GM12878 (cell line): Measurements from ENCODE around the gene HORMAD2. TPM values are rescaled to one million over a fixed set of nuclear protein-coding genes. Genes with fewer than 3 reads are reported as not detected.

Experiments
- ATAC-seq: fragments of 200-7000 bp; cut with Tn5 transposase; 3 replicates; pipeline ENCODE4 v1.9.1; 2020; ENCODE audit warnings: mild to moderate bottlenecking, moderate library complexity
- BruUV-seq: library from RNA; stranded (reverse); fragments of 400-500 nt; replicated peaks from 2 replicates; lab custom pipeline; 2021; lab: Mats Ljungman, UMichigan
- CTCF ChIA-PET: fragments of 300-600 bp; sonication (Branson Sonifier 250); formaldehyde crosslinking; extraction: SDS; loops from one replicate; lab custom pipeline; 2021; ENCODE audit warnings: inconsistent platforms; lab: Yijun Ruan, JAX
- POLR2A ChIA-PET: fragments of 350-600 bp; formaldehyde crosslinking; extraction: SDS; loops from one replicate; lab custom pipeline; 2021; ENCODE audit warnings: inconsistent platforms; lab: Charles Lee
- RAD21 ChIA-PET: fragments of 300-600 bp; sonication (Branson Sonifier 250); formaldehyde crosslinking; loops from one replicate; lab custom pipeline; 2023; ENCODE audit warnings: antibody characterized with exemption; ENCODE audit not compliant: unreplicated experiment; lab: Charles Lee
- SMC1A ChIA-PET: fragments of 300-600 bp; sonication (Branson Sonifier 250); formaldehyde crosslinking; loops from one replicate; lab custom pipeline; 2023; ENCODE audit not compliant: unreplicated experiment, uncharacterized antibody; lab: Charles Lee
- DNase-seq: peaks from one replicate; pipeline ENCODE4 v3.0.0-alpha.2; 2011; ENCODE audit warnings: low read depth, low spot score
- FAIRE-seq: peaks from 3 replicates; lab custom pipeline; 2011; peaks lifted over from hg19 to GRCh38; lab: Jason Lieb, UNC
- H2AFZ ChIP-seq: 2 replicates; pipeline ENCODE4 v1.6.0; 2011; ENCODE audit warnings: low read depth, low read length, control low read depth; ENCODE audit not compliant: control insufficient read depth
- H3K27ac ChIP-seq: 2 replicates; pipeline ENCODE4 v1.5.1; 2011; ENCODE audit warnings: control low read depth; ENCODE audit not compliant: control insufficient read depth, insufficient read depth
- H3K27me3 ChIP-seq, 2 experiments: replicated peaks in 1 of 2; 2 replicates each; pipeline versions ENCODE4 v1.6.0 to v1.6.1; 2011; ENCODE audit warnings: low read length in 1 of 2; ENCODE audit not compliant: control insufficient read depth in 2 of 2, insufficient read depth in 2 of 2
- H3K36me3 ChIP-seq, 2 experiments: 2 replicates each; pipeline ENCODE4 v1.5.1; 2011; ENCODE audit warnings: low read length in 1 of 2; ENCODE audit not compliant: control insufficient read depth in 2 of 2, insufficient read depth in 2 of 2
- H3K4me1 ChIP-seq: 2 replicates; pipeline ENCODE4 v1.6.1; 2011; ENCODE audit warnings: mild to moderate bottlenecking, low read length, moderate library complexity, mixed read lengths; ENCODE audit not compliant: control insufficient read depth, insufficient read depth
- H3K4me2 ChIP-seq: 2 replicates; pipeline ENCODE4 v1.6.0; 2011; ENCODE audit warnings: control low read depth; ENCODE audit not compliant: control insufficient read depth, insufficient read depth
- H3K4me3 ChIP-seq: fragments of 200-600 bp; sonication (generic); 2 replicates; pipeline ENCODE4 v1.5.1; 2016
- H3K79me2 ChIP-seq: 2 replicates; pipeline ENCODE4 v1.6.0; 2011; ENCODE audit warnings: low read length; ENCODE audit not compliant: control insufficient read depth, insufficient read depth
- H3K9ac ChIP-seq: 2 replicates; pipeline ENCODE4 v1.8.0; 2011; ENCODE audit warnings: low read length, control low read depth, mixed read lengths; ENCODE audit not compliant: control insufficient read depth, insufficient read depth
- H3K9me3 ChIP-seq: replicated peaks from 3 replicates; pipeline ENCODE4 v1.5.1; 2011; ENCODE audit warnings: mild to moderate bottlenecking, low read length; ENCODE audit not compliant: control insufficient read depth, insufficient read depth
- H4K20me1 ChIP-seq: 2 replicates; pipeline ENCODE4 v1.6.0; 2011; ENCODE audit not compliant: control insufficient read depth, insufficient read depth
- ATF2 ChIP-seq: IDR thresholded peaks from 2 replicates; pipeline ENCODE4 v1.6.1; 2012; ENCODE audit warnings: low read length, inconsistent platforms
- CHD2 ChIP-seq: IDR thresholded peaks from 2 replicates; pipeline ENCODE4 v1.6.1; 2011; ENCODE audit warnings: low read depth, low read length, improper control_type of control experiment, borderline replicate concordance
- CUX1 ChIP-seq: IDR thresholded peaks from 2 replicates; pipeline ENCODE4 v1.6.1; 2012; ENCODE audit warnings: improper control_type of control experiment, low read depth, low read length; ENCODE audit not compliant: insufficient replicate concordance
- ELK1 ChIP-seq: IDR thresholded peaks from 2 replicates; pipeline ENCODE4 v1.6.1; 2012; ENCODE audit warnings: low read depth, low read length, improper control_type of control experiment
- HDAC6 ChIP-seq: fragments of 200-600 bp; sonication (generic); IDR thresholded peaks from one replicate; pipeline ENCODE4 v1.8.0; 2017; ENCODE audit warnings: antibody characterized with exemption; ENCODE audit not compliant: unreplicated experiment
- IKZF2 ChIP-seq, 2 experiments: fragments of 450-650 bp; IDR thresholded peaks; 2 replicates each; pipeline ENCODE4 v1.6.1; 2017; ENCODE audit warnings: mild to moderate bottlenecking in 2 of 2, moderate library complexity in 2 of 2
- MEF2B ChIP-seq: fragments of 450-650 bp; IDR thresholded peaks from 2 replicates; pipeline ENCODE4 v1.6.1; 2018; ENCODE audit warnings: mild to moderate bottlenecking, moderate library complexity; ENCODE audit not compliant: partially characterized antibody, poor library complexity, severe bottlenecking
- RCOR1 ChIP-seq: conservative IDR thresholded peaks from 2 replicates; pipeline ENCODE4 v1.6.1; 2012; ENCODE audit warnings: low read depth, low read length, improper control_type of control experiment
- RFX5 ChIP-seq: IDR thresholded peaks from 2 replicates; pipeline ENCODE4 v1.6.1; 2011; ENCODE audit warnings: low read depth, low read length, improper control_type of control experiment
- SMC3 ChIP-seq: IDR thresholded peaks from 2 replicates; pipeline ENCODE4 v1.6.1; 2011; ENCODE audit warnings: low read length, improper control_type of control experiment, borderline replicate concordance
- ZBTB33 ChIP-seq: fragments of 450-650 bp; IDR thresholded peaks from 2 replicates; pipeline ENCODE4 v1.6.1; 2017; ENCODE audit warnings: mild to moderate bottlenecking
- WGBS: methylation state at CpG from one replicate; pipeline ENCODE4 v1.1.6; 2016; ENCODE audit warnings: low lambda C conversion rate; ENCODE audit not compliant: insufficient replicate concordance, insufficient coverage; ENCODE audit errors: missing lambda C conversion rate; 5-methylcytosine and 5-hydroxymethylcytosine counted together
- in situ Hi-C: fragments of 300-500 bp; cut with MboI; formaldehyde crosslinking; loops from 9 replicates; pipeline ENCODE4 v1.14.3; 2018; ENCODE audit warnings: mixed read lengths
- intact Hi-C: fragments of 100-400 bp; cut with micrococcal nuclease; formaldehyde crosslinking; loops from one replicate; pipeline ENCODE4 v1.14.2; 2022; ENCODE audit not compliant: unreplicated experiment
- polyA plus RNA-seq, 11 experiments: library from polyadenylated mRNA; depleted of rRNA in 4 of 11; unstranded in 6 of 11; stranded (reverse) in 5 of 11; fragments of >200 nt; fragmentation: Nextera tagmentation in 4 of 11; fragmentation: Illumina TruSeq in 1 of 11; extraction: Ambion mirVana in 4 of 11; extraction: Trizol in 1 of 11; gene quantifications; 1 replicate in 1 of 11; 2 replicates in 10 of 11; pipeline versions ENCODE4 v1.2.1 to v1.2.3, GENCODE V29; 2011 to 2016; ENCODE audit warnings: inconsistent platforms in 2 of 11, missing spikeins in 2 of 11, low read depth in 1 of 11
- total RNA-seq, 4 experiments: library from RNA; depleted of rRNA in 3 of 4; stranded (reverse); fragments of >200 nt in 3 of 4; fragmentation: Illumina TruSeq in 1 of 4; extraction: Trizol in 1 of 4; gene quantifications; 2 replicates each; pipeline versions ENCODE4 v1.2.1 to v1.2.3, GENCODE V29; 2013 to 2021

HORMAD2 gene
- total and polyA plus RNA-seq, 10 of the 15 experiments (the other 5 are each of a cell fraction or from before 2014, with no cell fraction given) = 0.07 to 0.13 TPM; not detected in 8

- ChIA-PET CTCF (no interaction called here), RAD21 (no interaction called here), SMC1A (no interaction called here), POLR2A (no interaction called here)
- Histone ChIP-seq H3K4me1 (peaks cover 15% of the 10 kb centered on the region), H3K9me3 (no peaks in the 10 kb centered on the region), H3K4me3 (no peak overlapping the region), H3K27ac (no peak overlapping the region), H3K79me2 (no peaks in the 10 kb centered on the region), H3K27me3 (no peaks in the 10 kb centered on the region), H3K36me3 (no peaks in the 10 kb centered on the region), H2AFZ (no peak overlapping the region), H3K4me2 (no peak overlapping the region), H4K20me1 (no peaks in the 10 kb centered on the region), H3K9ac (no peak overlapping the region)
- FAIRE-seq = no peak
- BruUV-seq = no TSS peak
- no peak for DNase-seq
- in situ Hi-C loops = no loop called here
- ATAC-seq = no peak
- intact Hi-C loops = no loop called here
- 58% methylated on average over 11 of the region's 11 CpGs for WGBS
- no peak for TF ChIP-seq HDAC6
- TF ChIP-seq CHD2 = no peak
- TF ChIP-seq CUX1 = no peak
- TF ChIP-seq IKZF2 (IDR thresholded peaks at IDR 0.05) = no peak
- no peak for TF ChIP-seq ATF2
- TF ChIP-seq ZBTB33 = no peak
- no peak for TF ChIP-seq MEF2B
- TF ChIP-seq RCOR1 = no peak
- TF ChIP-seq SMC3 = no peak
- TF ChIP-seq ELK1 = no peak
- TF ChIP-seq RFX5 = no peak
These were observed 146.0 kb downstream of the HORMAD2 start for GRCh38 chr22:30226192-30226832.
